Skin epidermis (tissue), 12 donors: Measurements from ENCODE around the gene CKM.

ENCODE experiments used
- H3K27ac ChIP-seq, 21 experiments: fragments of 200-600 bp; sonication (generic) in 11 of 21; one replicate each; pipeline ENCODE4 v1.5.0; 2020; ENCODE audit warnings: mild to moderate bottlenecking in 3 of 21, inconsistent platforms in 2 of 21, moderate library complexity in 2 of 21
- H3K4me3 ChIP-seq, 7 experiments: fragments of 200-600 bp; sonication (generic) in 2 of 7; one replicate each; pipeline ENCODE4 v1.5.0; 2020; ENCODE audit warnings: inconsistent platforms in 2 of 7, mild to moderate bottlenecking in 2 of 7, moderate library complexity in 1 of 7

The CKM gene

DNA sequence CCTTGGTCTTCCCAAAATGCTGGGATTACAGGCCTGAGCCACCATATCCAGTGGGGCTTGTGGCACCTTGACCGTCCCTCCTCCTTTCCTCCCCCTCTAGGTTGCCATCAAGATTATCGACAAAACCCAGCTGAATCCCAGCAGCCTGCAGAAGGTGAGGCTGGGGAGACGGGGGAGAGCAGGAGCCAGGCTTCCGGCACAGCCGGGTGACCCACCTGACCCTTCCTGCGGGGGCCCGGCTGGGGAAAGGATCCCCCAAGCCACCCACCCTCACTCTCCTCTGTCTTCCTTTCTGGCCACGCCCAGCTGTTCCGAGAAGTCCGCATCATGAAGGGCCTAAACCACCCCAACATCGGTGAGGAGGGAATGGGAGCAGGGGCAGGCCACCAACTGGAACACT, 59.7 kb downstream of the CKM start:
- H3K27ac ChIP-seq = no peak overlapping the region

GRCh38 chr19:45262570-45262969, 60.1 kb downstream of the CKM start:
- no peak overlapping the region for H3K27ac ChIP-seq
- no peak overlapping the region for H3K4me3 ChIP-seq

More for the DNA sequence above, 59.7 kb downstream of the CKM start:
- H3K4me3 ChIP-seq = no peak overlapping the region

DNA sequence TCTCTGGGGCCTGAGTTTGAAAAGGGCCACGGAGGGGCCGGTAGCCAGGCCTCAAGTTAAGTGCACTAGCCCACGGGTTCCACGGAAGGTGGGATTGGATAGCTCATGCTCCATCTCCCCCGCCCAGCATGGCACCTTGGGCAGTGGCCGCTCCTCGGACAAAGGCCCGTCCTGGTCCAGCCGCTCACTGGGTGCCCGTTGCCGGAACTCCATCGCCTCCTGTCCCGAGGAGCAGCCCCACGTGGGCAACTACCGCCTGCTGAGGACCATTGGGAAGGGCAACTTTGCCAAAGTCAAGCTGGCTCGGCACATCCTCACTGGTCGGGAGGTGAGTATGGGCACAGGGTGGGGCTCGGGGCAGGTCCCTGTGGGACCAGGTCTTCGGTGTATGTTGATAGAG, 63.8 kb downstream of the CKM start:
- Histone ChIP-seq H3K4me3 (no peak overlapping the region), H3K27ac (no peak overlapping the region)

DNA sequence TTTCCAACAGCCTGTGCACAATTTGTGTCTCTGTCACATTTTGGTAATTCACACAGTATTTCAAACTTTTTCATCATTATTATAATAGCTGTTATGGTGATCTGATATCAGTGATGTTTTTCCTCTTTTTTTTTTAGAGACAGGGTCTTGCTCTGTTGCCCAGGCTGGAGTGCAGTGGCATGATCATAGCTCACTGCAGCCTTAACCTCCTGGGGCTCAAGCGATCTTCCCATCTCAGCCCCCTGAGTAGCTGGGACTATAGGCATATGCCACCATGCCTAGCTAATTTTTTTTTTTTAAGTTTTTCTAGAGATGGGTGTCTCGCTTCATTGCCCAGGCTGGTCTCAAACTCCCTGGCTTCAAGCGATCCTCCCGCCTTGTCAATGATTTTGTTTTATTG, 65.8 kb downstream of the CKM start:
- Histone ChIP-seq H3K4me3 (no peak overlapping the region), H3K27ac (no peak overlapping the region)
